KOPT-K1 (cell line): ENCODE data around the gene PPAN.

Source experiments
- H3K27ac ChIP-seq: fragments of 200-600 bp; sonication (generic); 2 replicates; pipeline ENCODE4 v1.5.1; 2016; ENCODE audit warnings: antibody characterized with exemption, mild to moderate bottlenecking, low read depth, low read length; ENCODE audit not compliant: poor library complexity, severe bottlenecking
- H3K36me3 ChIP-seq: fragments of 200-600 bp; sonication (generic); 2 replicates; pipeline ENCODE4 v1.5.1; 2017; ENCODE audit warnings: antibody characterized with exemption, mild to moderate bottlenecking, low read length, moderate library complexity; ENCODE audit not compliant: insufficient read depth
- H3K9me3 ChIP-seq: fragments of 200-600 bp; sonication (generic); 2 replicates; pipeline ENCODE4 v1.5.1; 2017; ENCODE audit warnings: antibody characterized with exemption, low read length, mild to moderate bottlenecking; ENCODE audit not compliant: insufficient read depth, poor library complexity, severe bottlenecking

Gene PPAN, protein sequence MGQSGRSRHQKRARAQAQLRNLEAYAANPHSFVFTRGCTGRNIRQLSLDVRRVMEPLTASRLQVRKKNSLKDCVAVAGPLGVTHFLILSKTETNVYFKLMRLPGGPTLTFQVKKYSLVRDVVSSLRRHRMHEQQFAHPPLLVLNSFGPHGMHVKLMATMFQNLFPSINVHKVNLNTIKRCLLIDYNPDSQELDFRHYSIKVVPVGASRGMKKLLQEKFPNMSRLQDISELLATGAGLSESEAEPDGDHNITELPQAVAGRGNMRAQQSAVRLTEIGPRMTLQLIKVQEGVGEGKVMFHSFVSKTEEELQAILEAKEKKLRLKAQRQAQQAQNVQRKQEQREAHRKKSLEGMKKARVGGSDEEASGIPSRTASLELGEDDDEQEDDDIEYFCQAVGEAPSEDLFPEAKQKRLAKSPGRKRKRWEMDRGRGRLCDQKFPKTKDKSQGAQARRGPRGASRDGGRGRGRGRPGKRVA

DNA sequence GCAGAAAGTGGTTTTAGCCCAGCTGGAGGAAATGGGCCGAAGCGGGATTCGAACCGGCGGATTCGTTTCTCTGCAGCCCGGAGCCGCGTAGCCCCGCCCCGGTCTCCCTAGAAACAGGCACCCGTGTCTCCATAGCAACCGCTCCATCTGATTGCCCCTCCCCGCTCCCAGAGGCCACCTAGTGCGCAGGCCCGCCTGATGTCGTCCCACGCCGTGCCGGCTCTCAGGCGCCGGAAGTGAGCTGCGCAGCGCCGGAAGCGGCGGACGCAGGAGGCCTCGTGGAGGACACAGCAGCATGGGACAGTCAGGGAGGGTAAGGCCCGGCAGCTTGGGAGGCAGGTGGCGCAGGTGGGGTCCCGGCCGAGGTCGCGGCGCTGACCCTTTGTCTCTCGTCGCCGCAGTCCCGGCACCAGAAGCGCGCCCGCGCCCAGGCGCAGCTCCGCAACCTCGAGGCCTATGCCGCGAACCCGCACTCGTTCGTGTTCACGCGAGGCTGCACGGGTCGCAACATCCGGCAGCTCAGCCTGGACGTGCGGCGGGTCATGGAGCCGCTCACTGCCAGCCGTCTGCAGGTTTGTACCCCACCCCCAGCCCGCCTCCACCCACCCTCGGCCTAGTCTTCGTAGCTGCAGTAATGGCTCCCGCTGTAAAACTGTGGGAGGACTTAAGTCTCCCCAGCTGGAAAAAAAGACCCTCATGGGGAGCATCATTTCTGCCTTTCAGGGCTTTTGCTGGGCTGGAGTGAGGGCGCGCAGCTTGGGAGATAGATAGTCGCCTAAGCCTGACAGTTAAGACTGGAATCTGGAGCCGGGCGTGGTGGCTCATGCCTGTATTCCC is at the start of gene PPAN:
Gene PPAN (plus strand): TSS at position 263 of the 837 bp plus-strand sequence. CDS start 33 bp downstream, at position 296.
- Histone ChIP-seq H3K9me3 (no peaks in the 10 kb centered on the region), H3K36me3 (peaks cover 46% of the 10 kb centered on the region), H3K27ac (peak within 1 kb of the TSS; percentile 99)

DNA sequence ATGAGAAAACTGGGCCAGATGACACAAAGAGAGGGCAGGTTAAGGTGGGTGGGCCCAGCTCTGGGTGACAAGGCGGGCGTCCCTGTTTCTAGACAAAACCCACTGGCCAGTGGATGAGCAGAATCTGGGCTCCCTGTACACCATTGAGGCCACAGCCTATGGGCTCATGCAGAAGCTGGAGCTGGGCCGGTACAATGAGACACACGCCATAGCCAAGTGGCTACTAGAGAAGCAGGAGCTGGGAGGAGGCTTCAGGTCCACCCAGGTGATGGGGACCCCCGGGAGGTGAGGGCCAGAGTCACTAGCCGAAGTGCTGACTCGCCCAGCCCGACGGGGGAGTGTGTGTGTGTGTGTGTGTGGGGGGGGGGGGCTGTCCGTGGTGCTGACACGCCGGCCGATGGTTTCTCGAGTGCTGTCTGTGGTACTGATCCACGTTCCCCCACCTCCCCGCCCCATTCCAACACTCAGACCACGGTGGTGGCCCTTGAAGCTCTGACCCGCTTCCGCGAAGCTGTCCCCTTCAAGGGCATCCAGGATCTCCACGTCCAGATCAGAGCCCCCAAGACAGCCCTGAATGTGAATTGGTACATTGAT is 44.3 kb upstream of the PPAN start:
- Histone ChIP-seq H3K27ac (no peak overlapping the region), H3K36me3 (no peaks in the 10 kb centered on the region), H3K9me3 (no peaks in the 10 kb centered on the region)

DNA sequence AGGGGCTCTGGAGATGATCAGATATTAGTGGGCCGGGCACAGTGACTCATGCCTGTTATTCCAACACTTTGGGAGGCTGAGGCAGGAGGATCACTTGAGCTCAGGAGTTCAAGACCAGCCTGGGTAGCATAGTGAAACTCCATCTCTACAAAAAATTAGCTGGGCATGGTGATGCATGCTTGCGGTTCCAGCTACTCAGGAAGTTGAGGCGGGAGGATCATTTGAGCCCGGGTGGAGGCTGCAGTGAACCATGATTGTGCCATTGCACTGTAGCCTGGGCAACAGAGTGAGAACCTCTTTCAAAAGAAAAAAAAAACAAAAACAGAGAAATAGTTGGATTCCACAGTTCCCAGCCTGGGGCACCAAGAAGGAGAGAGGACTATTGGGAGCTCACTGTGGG is 38.0 kb upstream of the PPAN start:
- Histone ChIP-seq H3K27ac (no peak overlapping the region), H3K9me3 (peaks cover 1% of the 10 kb centered on the region), H3K36me3 (no peaks in the 10 kb centered on the region)

DNA sequence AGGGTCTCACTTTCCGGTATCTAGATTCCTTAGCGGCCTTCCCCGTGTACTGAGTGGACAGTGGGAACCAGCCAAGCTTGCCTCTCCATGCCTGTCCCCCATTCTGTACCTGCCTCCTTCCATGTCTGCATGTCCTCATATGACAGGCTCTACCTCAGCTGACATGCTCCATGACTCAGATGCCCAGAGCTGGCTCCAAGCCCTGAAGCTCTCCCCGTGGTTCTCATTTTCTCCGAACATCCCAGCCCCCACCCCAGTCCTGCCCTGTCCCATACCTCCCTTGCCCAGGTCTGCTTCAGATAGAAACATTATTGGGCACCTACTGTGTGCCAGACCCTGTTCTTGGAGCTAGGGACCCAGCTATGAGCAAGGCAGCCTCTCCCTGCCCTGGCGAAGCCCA is 37.1 kb upstream of the PPAN start:
- H3K9me3 ChIP-seq = peaks cover 10% of the 10 kb centered on the region
- no peak overlapping the region for H3K27ac ChIP-seq
- H3K36me3 ChIP-seq = no peaks in the 10 kb centered on the region

DNA sequence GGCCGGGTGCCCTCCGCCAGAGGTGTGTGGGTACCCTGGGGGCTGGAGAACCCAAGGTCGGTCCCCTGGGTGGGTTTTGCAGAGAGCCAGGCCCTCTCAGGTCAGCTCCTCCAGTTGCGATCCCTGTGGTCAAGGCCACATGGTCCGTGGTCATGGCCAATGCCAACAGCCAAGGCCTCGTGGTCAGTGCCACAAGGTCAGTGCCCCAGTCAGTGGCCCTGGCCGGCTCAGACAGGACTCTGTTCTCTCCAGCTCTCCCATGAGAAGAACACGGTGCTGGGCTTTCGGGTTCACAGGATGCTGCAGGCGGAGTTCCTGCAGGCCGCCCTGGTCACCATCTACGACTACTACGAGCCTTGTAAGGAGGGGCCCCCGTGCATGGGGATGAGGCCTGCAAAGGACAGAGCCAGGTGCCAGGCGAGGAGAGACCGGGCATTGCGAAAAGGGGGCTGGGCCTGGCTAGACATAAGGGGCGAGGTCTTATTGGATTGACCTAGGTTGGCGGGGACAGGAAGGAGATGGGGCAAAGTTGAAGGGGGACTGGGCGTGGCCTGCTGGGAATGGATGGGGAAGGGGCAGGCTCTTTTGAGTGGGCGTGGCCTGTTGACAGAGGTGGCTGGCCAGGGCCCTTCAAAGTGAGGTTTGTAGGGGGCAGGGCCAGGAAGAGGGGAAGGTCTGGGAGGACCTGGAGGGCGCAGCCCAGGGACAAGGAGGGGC is 35.3 kb upstream of the PPAN start:
- no peak overlapping the region for H3K27ac ChIP-seq
- no peaks in the 10 kb centered on the region for H3K36me3 ChIP-seq
- H3K9me3 ChIP-seq = peaks cover 13% of the 10 kb centered on the region

DNA sequence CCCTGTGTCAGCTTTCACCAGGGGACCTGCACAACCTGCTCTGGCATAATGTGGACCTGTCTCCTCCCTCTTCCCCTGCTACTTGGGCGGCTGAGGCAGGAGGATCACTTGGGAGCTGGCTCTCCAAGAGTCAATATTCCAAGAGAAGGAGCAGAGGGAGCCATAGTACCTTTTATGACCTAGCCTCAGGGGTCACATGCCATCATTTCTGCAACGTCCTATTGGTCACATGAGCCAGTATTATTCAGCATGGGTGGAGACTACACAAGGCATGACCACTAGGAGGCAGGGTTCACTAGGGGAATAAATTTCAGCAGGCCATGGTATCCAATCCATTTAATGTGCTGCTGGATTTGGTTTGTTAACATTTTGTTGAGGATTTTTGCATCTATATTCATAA is 32.0 kb upstream of the PPAN start:
- peaks cover 13% of the 10 kb centered on the region for H3K9me3 ChIP-seq
- no peaks in the 10 kb centered on the region for H3K36me3 ChIP-seq

DNA sequence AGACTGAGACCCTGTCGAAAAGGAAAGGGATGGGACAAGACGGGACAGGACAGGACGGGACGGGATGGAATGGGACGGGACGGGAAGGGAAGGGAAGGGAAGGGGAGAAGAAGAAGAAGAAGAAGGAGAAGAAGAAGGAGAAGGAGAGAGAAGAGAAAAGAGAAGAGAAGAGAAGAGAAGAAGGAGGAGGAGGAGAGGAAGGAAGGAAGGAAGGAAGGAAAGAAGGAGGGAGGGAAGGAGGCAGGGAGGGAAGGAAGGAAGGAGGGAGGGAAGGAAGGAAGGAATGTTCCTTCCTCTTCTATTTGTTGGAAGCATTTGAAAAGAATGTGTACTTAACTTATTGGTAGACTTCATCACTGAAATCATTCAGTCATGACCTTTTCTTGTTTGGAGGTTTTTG is 29.6 kb upstream of the PPAN start:
- Histone ChIP-seq H3K27ac (no peak overlapping the region), H3K9me3 (peaks cover 13% of the 10 kb centered on the region), H3K36me3 (no peaks in the 10 kb centered on the region)

More for the DNA sequence above, 32.0 kb upstream of the PPAN start:
- no peak overlapping the region for H3K27ac ChIP-seq

DNA sequence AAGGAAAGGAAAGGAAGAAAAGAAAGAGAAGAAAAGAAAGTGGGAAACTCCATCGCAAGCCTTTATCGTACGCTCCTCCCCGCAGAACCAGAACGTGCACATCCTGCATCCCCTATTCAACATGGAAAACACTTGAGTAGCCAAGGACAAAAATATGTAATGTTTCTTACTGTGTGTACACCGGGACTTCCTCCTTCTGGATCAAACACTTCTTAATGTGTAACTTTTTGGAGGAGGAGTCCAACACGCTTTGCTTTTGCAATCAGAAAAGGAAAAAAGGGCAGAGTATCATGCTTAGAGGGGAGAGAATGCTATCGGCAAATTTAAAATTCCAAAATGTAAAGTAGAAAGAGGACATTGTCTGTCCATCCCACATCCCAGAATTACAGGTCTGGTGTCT is 27.8 kb upstream of the PPAN start:
- H3K27ac ChIP-seq = no peak overlapping the region
- no peaks in the 10 kb centered on the region for H3K36me3 ChIP-seq
- H3K9me3 ChIP-seq = peaks cover 10% of the 10 kb centered on the region

DNA sequence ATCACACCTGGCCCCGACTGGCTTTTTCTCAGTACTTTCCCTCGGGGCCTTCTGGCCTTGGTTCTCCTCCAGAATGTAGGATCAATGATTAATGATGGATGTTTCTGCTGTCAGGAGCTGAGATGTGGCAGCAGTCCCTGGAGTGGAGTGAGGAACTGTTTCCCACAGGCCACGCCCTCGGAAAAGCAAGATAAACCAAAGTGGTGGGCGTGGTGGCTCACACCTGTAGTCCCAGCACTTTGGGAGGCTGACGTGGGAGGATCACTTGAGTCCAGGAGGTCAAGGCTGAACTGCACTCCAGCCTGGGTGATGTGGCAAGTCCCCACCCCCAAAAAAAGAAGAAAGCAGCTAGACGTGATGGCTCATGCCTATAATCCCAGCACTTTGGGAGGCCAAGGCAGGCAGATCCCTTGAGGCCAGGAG is 27.1 kb upstream of the PPAN start:
- no peaks in the 10 kb centered on the region for H3K36me3 ChIP-seq
- H3K27ac ChIP-seq = no peak overlapping the region
- peaks cover 3% of the 10 kb centered on the region for H3K9me3 ChIP-seq

DNA sequence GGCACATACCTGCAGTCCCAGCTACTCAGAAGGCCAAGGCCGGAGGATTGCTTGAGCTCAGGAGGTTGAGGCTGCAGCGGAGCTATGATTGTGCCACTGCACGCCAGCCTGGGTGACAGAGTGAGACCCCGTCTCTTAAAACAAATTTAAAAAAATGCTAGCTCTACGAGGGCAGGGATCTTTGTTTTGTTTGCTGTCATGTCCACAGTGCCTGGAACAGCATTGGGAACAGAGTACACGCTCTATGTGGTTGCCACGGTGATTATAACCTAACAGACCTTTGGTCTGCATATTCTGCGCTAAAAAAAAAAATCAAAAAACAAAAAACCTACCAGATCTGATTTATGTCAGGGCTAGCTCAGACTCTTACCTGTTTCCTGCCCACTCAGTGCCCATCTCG is 22.3 kb upstream of the PPAN start:
- H3K36me3 ChIP-seq = no peaks in the 10 kb centered on the region; the same call in 1 of the 2 replicates
- H3K9me3 ChIP-seq = no peaks in the 10 kb centered on the region
- H3K27ac ChIP-seq = no peak overlapping the region

DNA sequence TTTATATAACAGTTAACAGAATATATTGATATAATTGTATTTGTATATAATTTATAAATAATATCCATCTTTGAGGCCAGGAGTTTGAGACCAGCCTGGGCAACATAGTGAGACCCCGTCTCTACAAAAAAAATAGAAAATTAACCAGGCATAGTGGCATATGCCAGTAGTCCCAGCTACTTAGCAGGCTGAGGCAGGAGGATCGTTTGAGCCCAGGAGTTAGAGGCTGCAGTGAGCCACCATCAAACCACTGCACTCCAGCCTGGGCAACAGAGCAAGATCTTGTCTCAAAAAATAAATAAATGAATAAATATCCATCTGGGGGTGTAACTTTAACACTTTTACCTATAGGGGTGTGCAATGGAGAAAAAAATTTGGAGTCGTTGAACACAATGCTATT is 21.4 kb upstream of the PPAN start:
- no peaks in the 10 kb centered on the region for H3K9me3 ChIP-seq
- no peak overlapping the region for H3K27ac ChIP-seq
- peaks cover 8% of the 10 kb centered on the region; the same call in 1 of the 2 replicates for H3K36me3 ChIP-seq

DNA sequence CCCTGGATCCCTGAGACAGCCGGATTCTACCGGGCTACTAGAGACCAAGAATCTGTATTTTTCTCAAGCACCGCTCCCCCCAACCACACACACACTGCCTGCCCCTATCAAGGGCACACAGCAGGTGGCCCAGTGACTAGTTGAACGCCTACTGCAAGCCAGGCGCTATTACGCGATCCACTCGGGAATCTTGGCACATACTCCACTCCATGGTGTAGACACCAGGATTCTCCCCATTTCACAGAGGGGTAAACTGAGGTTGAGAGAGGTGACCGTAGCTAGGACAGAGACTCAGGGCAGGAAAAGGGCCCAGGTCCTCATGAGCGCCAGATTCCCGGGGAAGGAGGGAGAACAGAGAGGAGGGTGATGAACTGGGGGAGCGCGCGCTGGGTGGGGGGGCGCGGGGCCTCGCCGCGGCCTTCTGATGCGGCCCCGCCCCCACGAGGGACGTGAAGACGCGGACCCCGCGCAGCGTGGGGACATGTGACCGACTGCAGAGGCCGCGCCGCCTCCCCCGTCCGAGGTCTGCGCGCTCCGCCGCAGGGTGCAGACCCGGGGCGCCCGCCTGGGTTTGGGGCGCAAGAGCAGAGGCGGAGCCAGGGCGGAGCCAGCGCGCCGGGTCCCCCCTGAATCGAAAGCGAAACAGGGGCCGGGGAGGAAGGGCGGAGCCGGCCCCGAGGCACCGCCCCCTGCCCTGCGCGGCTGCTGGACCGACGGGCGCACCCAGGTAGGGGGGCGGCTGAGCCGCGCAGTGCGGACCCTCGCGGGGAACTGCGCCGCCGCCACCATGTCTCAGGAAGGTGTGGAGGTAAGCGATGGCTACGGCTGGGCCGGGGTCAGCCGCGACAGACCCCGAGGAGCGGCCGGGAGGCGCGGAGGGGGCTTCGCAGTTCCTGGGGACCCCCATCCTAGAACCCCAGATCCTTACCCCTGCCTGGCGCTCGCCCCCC is 20.2 kb upstream of the PPAN start, which contains the start of gene SHFL:
Gene SHFL (plus strand): TSS at position 677 of the 950 bp plus-strand sequence. CDS start 111 bp downstream, at position 788.
- H3K9me3 ChIP-seq = no peaks in the 10 kb centered on the region
- peak within 1 kb of the TSS; percentile 76 for H3K27ac ChIP-seq
- peaks cover 16% of the 10 kb centered on the region; the same call in 1 of the 2 replicates for H3K36me3 ChIP-seq

DNA sequence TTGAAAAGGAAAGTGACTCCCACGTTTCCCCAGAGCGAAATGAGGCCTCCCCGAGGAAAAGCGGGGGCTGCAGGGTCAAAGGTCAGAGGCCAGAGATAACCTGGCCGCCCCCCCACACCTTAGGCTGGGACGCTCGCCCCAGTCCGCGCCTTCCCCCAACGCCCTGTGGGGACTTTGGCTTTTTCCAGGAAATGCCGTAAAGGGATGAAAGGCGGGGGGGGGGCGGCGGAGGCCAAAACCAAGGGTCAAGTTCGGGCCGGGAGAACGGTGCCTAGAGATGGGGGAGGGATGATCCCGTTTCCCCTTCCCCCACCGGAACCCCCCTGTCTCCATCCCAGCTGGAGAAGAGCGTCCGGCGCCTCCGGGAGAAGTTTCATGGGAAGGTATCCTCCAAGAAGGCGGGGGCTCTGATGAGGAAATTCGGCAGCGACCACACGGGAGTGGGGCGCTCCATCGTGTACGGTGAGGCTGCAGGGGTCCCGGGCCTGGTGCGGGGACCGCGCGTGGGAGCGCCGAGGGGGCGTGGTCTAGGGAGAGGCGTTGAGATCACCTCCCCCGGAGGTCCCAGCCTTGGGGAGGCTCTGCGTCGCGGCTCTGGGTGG is 19.5 kb upstream of the PPAN start:
- no peaks in the 10 kb centered on the region for H3K9me3 ChIP-seq
- H3K36me3 ChIP-seq = peaks cover 24% of the 10 kb centered on the region; the same call in 1 of the 2 replicates
- H3K27ac ChIP-seq = peak overlapping the region; percentile 76
